PC-9 (cell line): Measurements from ENCODE around the gene FGF22.

Source experiments
- EZH2 ChIP-seq: fragments of 200-600 bp; sonication (generic); IDR thresholded peaks from 2 replicates; pipeline ENCODE4 v1.8.0; 2017; ENCODE audit warnings: antibody characterized with exemption, low read depth
- TF ChIP-seq, protein P1 (sequence below): fragments of 200-600 bp; sonication (generic); conservative IDR thresholded peaks from 2 replicates; pipeline ENCODE4 v1.6.1; 2017; ENCODE audit warnings: mixed run types, antibody characterized with exemption, mild to moderate bottlenecking, moderate library complexity

GRCh38 chr19:681029-682019, 41.6 kb downstream of the FGF22 start:
- TF ChIP-seq, protein P1, sequence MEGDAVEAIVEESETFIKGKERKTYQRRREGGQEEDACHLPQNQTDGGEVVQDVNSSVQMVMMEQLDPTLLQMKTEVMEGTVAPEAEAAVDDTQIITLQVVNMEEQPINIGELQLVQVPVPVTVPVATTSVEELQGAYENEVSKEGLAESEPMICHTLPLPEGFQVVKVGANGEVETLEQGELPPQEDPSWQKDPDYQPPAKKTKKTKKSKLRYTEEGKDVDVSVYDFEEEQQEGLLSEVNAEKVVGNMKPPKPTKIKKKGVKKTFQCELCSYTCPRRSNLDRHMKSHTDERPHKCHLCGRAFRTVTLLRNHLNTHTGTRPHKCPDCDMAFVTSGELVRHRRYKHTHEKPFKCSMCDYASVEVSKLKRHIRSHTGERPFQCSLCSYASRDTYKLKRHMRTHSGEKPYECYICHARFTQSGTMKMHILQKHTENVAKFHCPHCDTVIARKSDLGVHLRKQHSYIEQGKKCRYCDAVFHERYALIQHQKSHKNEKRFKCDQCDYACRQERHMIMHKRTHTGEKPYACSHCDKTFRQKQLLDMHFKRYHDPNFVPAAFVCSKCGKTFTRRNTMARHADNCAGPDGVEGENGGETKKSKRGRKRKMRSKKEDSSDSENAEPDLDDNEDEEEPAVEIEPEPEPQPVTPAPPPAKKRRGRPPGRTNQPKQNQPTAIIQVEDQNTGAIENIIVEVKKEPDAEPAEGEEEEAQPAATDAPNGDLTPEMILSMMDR = no peak
- TF ChIP-seq EZH2 = no peak
